ENCODE data around the gene TEX9.
"Not testable (repeated sequence)": the region's sequence is repeated elsewhere in the genome, so short reads cannot be mapped to it uniquely, and the experiment has no call there.

DNA sequence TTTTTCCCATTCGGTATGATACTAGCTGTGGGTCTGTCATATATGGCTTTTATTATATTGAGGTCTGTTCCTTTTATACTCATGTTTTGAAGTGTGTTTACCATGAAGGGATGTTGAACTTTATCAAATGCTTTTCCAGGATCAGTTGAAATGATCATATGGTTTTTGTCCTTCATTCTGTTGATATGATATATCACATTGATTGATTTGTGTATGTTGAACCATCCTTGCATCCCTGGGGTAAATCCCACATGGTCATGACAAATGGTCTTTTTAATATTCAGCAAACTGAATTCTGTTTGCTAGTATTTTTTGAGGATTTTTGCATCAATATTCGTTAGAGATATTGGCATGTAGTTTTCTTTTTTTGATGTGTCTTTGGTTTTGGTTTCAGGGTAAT is 12.6 kb downstream of the TEX9 start:
- TF ChIP-seq, protein P1, sequence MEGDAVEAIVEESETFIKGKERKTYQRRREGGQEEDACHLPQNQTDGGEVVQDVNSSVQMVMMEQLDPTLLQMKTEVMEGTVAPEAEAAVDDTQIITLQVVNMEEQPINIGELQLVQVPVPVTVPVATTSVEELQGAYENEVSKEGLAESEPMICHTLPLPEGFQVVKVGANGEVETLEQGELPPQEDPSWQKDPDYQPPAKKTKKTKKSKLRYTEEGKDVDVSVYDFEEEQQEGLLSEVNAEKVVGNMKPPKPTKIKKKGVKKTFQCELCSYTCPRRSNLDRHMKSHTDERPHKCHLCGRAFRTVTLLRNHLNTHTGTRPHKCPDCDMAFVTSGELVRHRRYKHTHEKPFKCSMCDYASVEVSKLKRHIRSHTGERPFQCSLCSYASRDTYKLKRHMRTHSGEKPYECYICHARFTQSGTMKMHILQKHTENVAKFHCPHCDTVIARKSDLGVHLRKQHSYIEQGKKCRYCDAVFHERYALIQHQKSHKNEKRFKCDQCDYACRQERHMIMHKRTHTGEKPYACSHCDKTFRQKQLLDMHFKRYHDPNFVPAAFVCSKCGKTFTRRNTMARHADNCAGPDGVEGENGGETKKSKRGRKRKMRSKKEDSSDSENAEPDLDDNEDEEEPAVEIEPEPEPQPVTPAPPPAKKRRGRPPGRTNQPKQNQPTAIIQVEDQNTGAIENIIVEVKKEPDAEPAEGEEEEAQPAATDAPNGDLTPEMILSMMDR (IDR thresholded peaks at IDR 0.05) = not testable (repeated sequence)
- not testable (repeated sequence) for TF ChIP-seq POLR2A (IDR thresholded peaks at IDR 0.05)

Measured in transverse colon (tissue), 3 donors.